Measurements from ENCODE around the gene RYR3. TPM values are rescaled to one million over a fixed set of nuclear protein-coding genes. Genes with fewer than 3 reads are reported as not detected.

The RYR3 gene
- total and polyA plus RNA-seq, 2 donors = 1.4 to 10.4 TPM

GRCh38 chr15:33860754-33861153 lies 550.0 kb downstream of the RYR3 start:
- WGBS = over 99% methylated on average over 3 of the region's 3 CpGs
- H3K27ac ChIP-seq (ENCODE audit: low read depth in 1 of 2, low read length in 1 of 2) = no peak overlapping the region
- H3K4me3 ChIP-seq (ENCODE audit: low read length in 2 of 2) = no peak overlapping the region
- H3K27me3 ChIP-seq (ENCODE audit: control insufficient read depth in 2 of 2, insufficient read depth in 1 of 2, low read length in 1 of 2) = no peaks in the 10 kb centered on the region
- H3K4me1 ChIP-seq (ENCODE audit: control insufficient read depth in 2 of 2, insufficient read depth in 2 of 2, low read length in 2 of 2) = no peaks in the 10 kb centered on the region
- H3K9me3 ChIP-seq (ENCODE audit: control insufficient read depth in 2 of 2, insufficient read depth in 1 of 2, low read length in 1 of 2) = no peaks in the 10 kb centered on the region
- no peak for DNase-seq (ENCODE audit: low read depth in 6 of 9, low spot score in 9 of 9)
- no peaks in the 10 kb centered on the region for H3K36me3 ChIP-seq (ENCODE audit: control insufficient read depth in 2 of 2, insufficient read depth in 2 of 2, low read length in 1 of 2)

- Histone ChIP-seq H3K27ac (ENCODE audit: low read depth in 1 of 2, low read length in 1 of 2) (no peak overlapping the region), H3K4me3 (ENCODE audit: low read length in 2 of 2) (no peak overlapping the region), H3K36me3 (ENCODE audit: control insufficient read depth in 2 of 2, insufficient read depth in 2 of 2, low read length in 1 of 2) (peaks cover 0 to 5% of the 10 kb centered on the region in 2 donors), H3K4me1 (ENCODE audit: control insufficient read depth in 2 of 2, insufficient read depth in 2 of 2, low read length in 2 of 2) (no peaks in the 10 kb centered on the region), H3K9me3 (ENCODE audit: control insufficient read depth in 2 of 2, insufficient read depth in 1 of 2, low read length in 1 of 2) (no peaks in the 10 kb centered on the region), H3K27me3 (ENCODE audit: control insufficient read depth in 2 of 2, insufficient read depth in 1 of 2, low read length in 1 of 2) (no peaks in the 10 kb centered on the region)
- DNase-seq (ENCODE audit: low read depth in 6 of 9, low spot score in 9 of 9) = no peak
- WGBS = 94% methylated on average over 5 of the region's 5 CpGs
These were observed 553.8 kb downstream of the RYR3 start for GRCh38 chr15:33864360-33865075.

- H3K4me3 ChIP-seq (ENCODE audit: low read length in 2 of 2) = no peak overlapping the region
- no peak for DNase-seq (ENCODE audit: low read depth in 6 of 9, low spot score in 9 of 9)
- H3K9me3 ChIP-seq (ENCODE audit: control insufficient read depth in 2 of 2, insufficient read depth in 1 of 2, low read length in 1 of 2) = no peaks in the 10 kb centered on the region
- no peaks in the 10 kb centered on the region for H3K4me1 ChIP-seq (ENCODE audit: control insufficient read depth in 2 of 2, insufficient read depth in 2 of 2, low read length in 2 of 2)
- H3K27me3 ChIP-seq (ENCODE audit: control insufficient read depth in 2 of 2, insufficient read depth in 1 of 2, low read length in 1 of 2) = no peaks in the 10 kb centered on the region
- H3K27ac ChIP-seq (ENCODE audit: low read depth in 1 of 2, low read length in 1 of 2) = no peak overlapping the region
- WGBS = 95% methylated on average over 6 of the region's 6 CpGs
- peaks cover 0 to 5% of the 10 kb centered on the region in 2 donors for H3K36me3 ChIP-seq (ENCODE audit: control insufficient read depth in 2 of 2, insufficient read depth in 2 of 2, low read length in 1 of 2)
These were observed 554.6 kb downstream of the RYR3 start for GRCh38 chr15:33865416-33865815.

GRCh38 chr15:33866101-33866737 lies 555.5 kb downstream of the RYR3 start:
- WGBS = 93% methylated on average over 3 of the region's 3 CpGs
- H3K4me1 ChIP-seq (ENCODE audit: control insufficient read depth in 2 of 2, insufficient read depth in 2 of 2, low read length in 2 of 2) = no peaks in the 10 kb centered on the region
- no peaks in the 10 kb centered on the region for H3K9me3 ChIP-seq (ENCODE audit: control insufficient read depth in 2 of 2, insufficient read depth in 1 of 2, low read length in 1 of 2)
- H3K36me3 ChIP-seq (ENCODE audit: control insufficient read depth in 2 of 2, insufficient read depth in 2 of 2, low read length in 1 of 2) = peaks cover 0 to 5% of the 10 kb centered on the region in 2 donors
- no peak overlapping the region for H3K27ac ChIP-seq (ENCODE audit: low read depth in 1 of 2, low read length in 1 of 2)
- no peak overlapping the region for H3K4me3 ChIP-seq (ENCODE audit: low read length in 2 of 2)
- no peaks in the 10 kb centered on the region for H3K27me3 ChIP-seq (ENCODE audit: control insufficient read depth in 2 of 2, insufficient read depth in 1 of 2, low read length in 1 of 2)
- DNase-seq (ENCODE audit: low read depth in 6 of 9, low spot score in 9 of 9) = no peak

GRCh38 chr15:33871980-33872379 lies 561.2 kb downstream of the RYR3 start:
- 96% methylated on average over 2 of the region's 2 CpGs for WGBS

GRCh38 chr15:33872416-33873106 lies 561.8 kb downstream of the RYR3 start:
- Histone ChIP-seq H3K27ac (ENCODE audit: low read depth in 1 of 2, low read length in 1 of 2) (no peak overlapping the region), H3K27me3 (ENCODE audit: control insufficient read depth in 2 of 2, insufficient read depth in 1 of 2, low read length in 1 of 2) (no peaks in the 10 kb centered on the region), H3K36me3 (ENCODE audit: control insufficient read depth in 2 of 2, insufficient read depth in 2 of 2, low read length in 1 of 2) (no peaks in the 10 kb centered on the region), H3K4me1 (ENCODE audit: control insufficient read depth in 2 of 2, insufficient read depth in 2 of 2, low read length in 2 of 2) (no peaks in the 10 kb centered on the region), H3K4me3 (ENCODE audit: low read length in 2 of 2) (no peak overlapping the region), H3K9me3 (ENCODE audit: control insufficient read depth in 2 of 2, insufficient read depth in 1 of 2, low read length in 1 of 2) (no peaks in the 10 kb centered on the region)
- 95% methylated on average over 13 of the region's 13 CpGs for WGBS
- DNase-seq (ENCODE audit: low read depth in 6 of 9, low spot score in 9 of 9) = no peak

More at GRCh38 chr15:33871980-33872379, 561.2 kb downstream of the RYR3 start:
- no peak for DNase-seq (ENCODE audit: low read depth in 6 of 9, low spot score in 9 of 9)
- Histone ChIP-seq H3K9me3 (ENCODE audit: control insufficient read depth in 2 of 2, insufficient read depth in 1 of 2, low read length in 1 of 2) (no peaks in the 10 kb centered on the region), H3K4me1 (ENCODE audit: control insufficient read depth in 2 of 2, insufficient read depth in 2 of 2, low read length in 2 of 2) (no peaks in the 10 kb centered on the region), H3K27ac (ENCODE audit: low read depth in 1 of 2, low read length in 1 of 2) (no peak overlapping the region), H3K27me3 (ENCODE audit: control insufficient read depth in 2 of 2, insufficient read depth in 1 of 2, low read length in 1 of 2) (no peaks in the 10 kb centered on the region), H3K36me3 (ENCODE audit: control insufficient read depth in 2 of 2, insufficient read depth in 2 of 2, low read length in 1 of 2) (peaks cover 0 to 4% of the 10 kb centered on the region in 2 donors), H3K4me3 (ENCODE audit: low read length in 2 of 2) (no peak overlapping the region)

GRCh38 chr15:33874156-33874555 lies 563.4 kb downstream of the RYR3 start:
- H3K4me3 ChIP-seq (ENCODE audit: low read length in 2 of 2) = no peak overlapping the region
- no peaks in the 10 kb centered on the region for H3K4me1 ChIP-seq (ENCODE audit: control insufficient read depth in 2 of 2, insufficient read depth in 2 of 2, low read length in 2 of 2)
- DNase-seq (ENCODE audit: low read depth in 6 of 9, low spot score in 9 of 9) = no peak
- H3K27me3 ChIP-seq (ENCODE audit: control insufficient read depth in 2 of 2, insufficient read depth in 1 of 2, low read length in 1 of 2) = no peaks in the 10 kb centered on the region
- 93% methylated on average over 2 of the region's 2 CpGs for WGBS
- no peaks in the 10 kb centered on the region for H3K9me3 ChIP-seq (ENCODE audit: control insufficient read depth in 2 of 2, insufficient read depth in 1 of 2, low read length in 1 of 2)
- H3K36me3 ChIP-seq (ENCODE audit: control insufficient read depth in 2 of 2, insufficient read depth in 2 of 2, low read length in 1 of 2) = no peaks in the 10 kb centered on the region
- no peak overlapping the region for H3K27ac ChIP-seq (ENCODE audit: low read depth in 1 of 2, low read length in 1 of 2)

- Histone ChIP-seq H3K4me1 (ENCODE audit: control insufficient read depth in 2 of 2, insufficient read depth in 2 of 2, low read length in 2 of 2) (no peaks in the 10 kb centered on the region), H3K9me3 (ENCODE audit: control insufficient read depth in 2 of 2, insufficient read depth in 1 of 2, low read length in 1 of 2) (no peaks in the 10 kb centered on the region)
These were observed 572.2 kb downstream of the RYR3 start for GRCh38 chr15:33882921-33883320.

GRCh38 chr15:33888176-33888575 lies 577.4 kb downstream of the RYR3 start:
- WGBS = 95% methylated on average over 2 of the region's 2 CpGs
- H3K36me3 ChIP-seq (ENCODE audit: control insufficient read depth in 2 of 2, insufficient read depth in 2 of 2, low read length in 1 of 2) = no peaks in the 10 kb centered on the region
- no peaks in the 10 kb centered on the region for H3K9me3 ChIP-seq (ENCODE audit: control insufficient read depth in 2 of 2, insufficient read depth in 1 of 2, low read length in 1 of 2)
- H3K4me1 ChIP-seq (ENCODE audit: control insufficient read depth in 2 of 2, insufficient read depth in 2 of 2, low read length in 2 of 2) = no peaks in the 10 kb centered on the region
- no peak overlapping the region for H3K27ac ChIP-seq (ENCODE audit: low read depth in 1 of 2, low read length in 1 of 2)
- peak in 1 of 9 donors; percentile 18 for DNase-seq (ENCODE audit: low read depth in 6 of 9, low spot score in 9 of 9)
- H3K27me3 ChIP-seq (ENCODE audit: control insufficient read depth in 2 of 2, insufficient read depth in 1 of 2, low read length in 1 of 2) = no peaks in the 10 kb centered on the region
- no peak overlapping the region for H3K4me3 ChIP-seq (ENCODE audit: low read length in 2 of 2)

More at GRCh38 chr15:33882921-33883320, 572.2 kb downstream of the RYR3 start:
- H3K27ac ChIP-seq (ENCODE audit: low read depth in 1 of 2, low read length in 1 of 2) = no peak overlapping the region
- H3K4me3 ChIP-seq (ENCODE audit: low read length in 2 of 2) = no peak overlapping the region
- DNase-seq (ENCODE audit: low read depth in 6 of 9, low spot score in 9 of 9) = no peak
- H3K36me3 ChIP-seq (ENCODE audit: control insufficient read depth in 2 of 2, insufficient read depth in 2 of 2, low read length in 1 of 2) = no peaks in the 10 kb centered on the region
- WGBS = 100% methylated on average over 2 of the region's 2 CpGs
- H3K27me3 ChIP-seq (ENCODE audit: control insufficient read depth in 2 of 2, insufficient read depth in 1 of 2, low read length in 1 of 2) = no peaks in the 10 kb centered on the region
